PC-3 (cell line): Measurements from ENCODE around the gene UBE3A. TPM values are rescaled to one million over a fixed set of nuclear protein-coding genes. Genes with fewer than 3 reads are reported as not detected.

Experiments used
- ATAC-seq: fragments of 200-7000 bp; cut with Tn5 transposase; 2 replicates; pipeline ENCODE4 v1.9.1; 2020; ENCODE audit warnings: mild to moderate bottlenecking, moderate library complexity
- BruUV-seq: library from RNA; stranded (reverse); fragments of 400-500 nt; replicated peaks from 2 replicates; lab custom pipeline; 2021; lab: Mats Ljungman, UMichigan
- CTCF ChIA-PET: fragments of 300-600 bp; sonication (Branson Sonifier 250); formaldehyde crosslinking; loops from one replicate; lab custom pipeline; 2022; ENCODE audit warnings: antibody characterized with exemption; lab: Charles Lee
- POLR2A ChIA-PET: fragments of 300-600 bp; sonication (Branson Sonifier 250); formaldehyde crosslinking; loops from one replicate; lab custom pipeline; 2022; ENCODE audit warnings: antibody characterized with exemption; ENCODE audit not compliant: unreplicated experiment; lab: Charles Lee
- DNase-seq: peaks from one replicate; pipeline ENCODE4 v3.0.0-alpha.2; 2015
- H2AFZ ChIP-seq: fragments of 300-600 bp; sonication (generic); 2 replicates; pipeline ENCODE4 v1.6.0; 2016; ENCODE audit warnings: antibody characterized with exemption, low read length
- H3F3A ChIP-seq: fragments of 300-600 bp; sonication (generic); one replicate; pipeline ENCODE4 v1.6.0; 2017; ENCODE audit warnings: antibody characterized with exemption, low read length, control low read depth, mild to moderate bottlenecking; ENCODE audit not compliant: unreplicated experiment
- H3K27ac ChIP-seq: fragments of 300-600 bp; sonication (generic); 2 replicates; pipeline ENCODE4 v1.5.1; 2016; ENCODE audit warnings: mild to moderate bottlenecking, low read length
- H3K27me3 ChIP-seq: fragments of 300-600 bp; sonication (generic); 2 replicates; pipeline ENCODE4 v1.6.1; 2016; ENCODE audit warnings: low read length, mixed read lengths
- H3K36me3 ChIP-seq: fragments of 300-600 bp; sonication (generic); 2 replicates; pipeline ENCODE4 v1.6.1; 2016; ENCODE audit warnings: low read depth, mixed run types, low read length, mixed read lengths
- H3K4me1 ChIP-seq: fragments of 300-600 bp; sonication (generic); 2 replicates; pipeline ENCODE4 v1.5.1; 2016; ENCODE audit warnings: low read length; ENCODE audit not compliant: insufficient read depth
- H3K4me2 ChIP-seq: fragments of 300-600 bp; sonication (generic); 2 replicates; pipeline ENCODE4 v1.6.0; 2016; ENCODE audit warnings: low read length
- H3K4me3 ChIP-seq: fragments of 300-600 bp; sonication (generic); 2 replicates; pipeline ENCODE4 v1.5.1; 2016; ENCODE audit warnings: mild to moderate bottlenecking, low read length, mixed read lengths
- H3K79me2 ChIP-seq: fragments of 300-600 bp; sonication (generic); 2 replicates; pipeline ENCODE4 v1.6.1; 2017; ENCODE audit warnings: low read length, mixed read lengths
- H3K9ac ChIP-seq: fragments of 300-600 bp; sonication (generic); 2 replicates; pipeline ENCODE4 v1.6.0; 2016; ENCODE audit warnings: mild to moderate bottlenecking, low read length
- H3K9me2 ChIP-seq: fragments of 300-600 bp; sonication (generic); replicated peaks from 2 replicates; pipeline ENCODE4 v1.6.1; 2016; ENCODE audit warnings: mixed run types, low read length, mixed read lengths
- H3K9me3 ChIP-seq: fragments of 300-600 bp; sonication (generic); 2 replicates; pipeline ENCODE4 v1.6.1; 2016; ENCODE audit warnings: low read length, mixed read lengths
- H4K20me1 ChIP-seq: fragments of 300-600 bp; sonication (generic); 2 replicates; pipeline ENCODE4 v1.6.1; 2016; ENCODE audit warnings: low read length, mixed read lengths
- CTCF ChIP-seq: fragments of 300-600 bp; sonication (generic); conservative IDR thresholded peaks from 2 replicates; pipeline ENCODE4 v1.5.1; 2017; ENCODE audit warnings: antibody characterized with exemption, low read depth, mild to moderate bottlenecking, low read length
- EZH2 ChIP-seq: fragments of 300-600 bp; sonication (generic); IDR thresholded peaks from one replicate; pipeline ENCODE4 v1.6.1; 2017; ENCODE audit warnings: antibody characterized with exemption, mild to moderate bottlenecking, low read length; ENCODE audit not compliant: unreplicated experiment
- EZH2phosphoT487 ChIP-seq: fragments of 300-600 bp; sonication (generic); IDR thresholded peaks from 2 replicates; pipeline ENCODE4 v1.6.1; 2018; ENCODE audit warnings: mild to moderate bottlenecking, antibody characterized with exemption, low read length, borderline replicate concordance
- intact Hi-C: fragments of 100-400 bp; cut with micrococcal nuclease; formaldehyde crosslinking; loops from 2 replicates; pipeline ENCODE4 v1.9.0; 2023
- total RNA-seq: library from RNA; depleted of rRNA; stranded (reverse); fragments of >200 nt; gene quantifications from 2 replicates; pipeline ENCODE4 v1.2.3, GENCODE V29; 2014

UBE3A gene
- total RNA-seq, 1 experiment from 2014 or later = 59.5 TPM

- Histone ChIP-seq H3K4me1 (no peaks in the 10 kb centered on the region), H3K79me2 (peaks cover 92% of the 10 kb centered on the region), H3K9me2 (no peaks in the 10 kb centered on the region), H3K9ac (no peak overlapping the region), H3K4me2 (no peak overlapping the region), H3K4me3 (no peak overlapping the region), H2AFZ (no peak overlapping the region), H4K20me1 (peaks cover 42% of the 10 kb centered on the region), H3K27me3 (no peaks in the 10 kb centered on the region), H3K36me3 (peaks cover 21% of the 10 kb centered on the region), H3K9me3 (no peaks in the 10 kb centered on the region), H3F3A (no peaks in the 10 kb centered on the region), H3K27ac (no peak overlapping the region)
- TF ChIP-seq CTCF (no peak), EZH2 (no peak), EZH2phosphoT487 (no peak)
- DNase-seq (no peak), ATAC-seq (no peak)
- POLR2A ChIA-PET = no interaction called here
- BruUV-seq = no TSS peak
- intact Hi-C loops = loop anchor here (5.0 kb wide), 1 partner anchor 42 kb away; no protein-coding TSS in a partner anchor
- CTCF ChIA-PET = no interaction called here
Measured at GRCh38 chr15:25408929-25409328, 29.9 kb downstream of the UBE3A start.

DNA sequence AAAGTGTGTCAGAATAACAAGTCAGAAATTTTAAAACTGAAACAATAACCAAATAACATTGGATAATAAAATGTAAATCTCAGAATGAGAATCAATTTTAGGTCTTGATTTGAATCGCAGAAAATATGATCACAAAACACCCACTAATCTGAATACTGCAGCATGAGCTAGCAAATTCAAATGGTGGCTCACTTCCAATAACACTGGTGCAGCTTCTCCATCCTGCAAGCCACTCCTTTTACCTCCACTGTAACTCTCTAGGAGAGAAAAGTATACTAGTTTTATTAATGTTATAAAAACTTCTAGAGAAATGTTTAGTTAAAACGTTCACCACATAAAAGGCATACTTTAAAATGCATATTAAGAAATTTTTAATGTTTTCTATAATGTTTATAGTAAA lies 30.4 kb downstream of the UBE3A start:
- peaks cover 87% of the 10 kb centered on the region for H3K79me2 ChIP-seq
- no peak for DNase-seq
- no peak overlapping the region for H3K9ac ChIP-seq
- no peak overlapping the region for H3K4me2 ChIP-seq
- no peaks in the 10 kb centered on the region for H3F3A ChIP-seq
- no peak overlapping the region for H2AFZ ChIP-seq
- H3K36me3 ChIP-seq = peaks cover 26% of the 10 kb centered on the region
- TF ChIP-seq EZH2phosphoT487 (no peak), CTCF (no peak), EZH2 (no peak)
- no peak overlapping the region for H3K4me3 ChIP-seq
- intact Hi-C loops = loop anchor here (5.0 kb wide), 1 partner anchor 41 kb away; no protein-coding TSS in a partner anchor
- peaks cover 37% of the 10 kb centered on the region for H4K20me1 ChIP-seq
- no peaks in the 10 kb centered on the region for H3K9me2 ChIP-seq
- no peaks in the 10 kb centered on the region for H3K27me3 ChIP-seq
- CTCF ChIA-PET = no interaction called here
- H3K27ac ChIP-seq = no peak overlapping the region
- POLR2A ChIA-PET = interaction anchor here (0.5 kb wide), 1 partner anchor 41 kb away, joined by 5 read pairs; no protein-coding TSS in a partner anchor
- no peaks in the 10 kb centered on the region for H3K4me1 ChIP-seq
- H3K9me3 ChIP-seq = no peaks in the 10 kb centered on the region
- ATAC-seq = peak; percentile 31; the same call in 1 of the 2 replicates
- no TSS peak for BruUV-seq

GRCh38 chr15:25407950-25408349 lies 30.9 kb downstream of the UBE3A start:
- H3K9me2 ChIP-seq = no peaks in the 10 kb centered on the region
- H3K27ac ChIP-seq = no peak overlapping the region
- no peak for DNase-seq
- no peak overlapping the region for H3K4me3 ChIP-seq
- no peaks in the 10 kb centered on the region for H3K4me1 ChIP-seq
- H4K20me1 ChIP-seq = peaks cover 35% of the 10 kb centered on the region
- POLR2A ChIA-PET = interaction anchor here (0.5 kb wide), 1 partner anchor 42 kb away, joined by 5 read pairs; no protein-coding TSS in a partner anchor
- H2AFZ ChIP-seq = no peak overlapping the region
- CTCF ChIA-PET = no interaction called here
- ATAC-seq = no peak
- H3K4me2 ChIP-seq = no peak overlapping the region
- no peaks in the 10 kb centered on the region for H3K9me3 ChIP-seq
- no peaks in the 10 kb centered on the region for H3K27me3 ChIP-seq
- intact Hi-C loops = loop anchor here (5.0 kb wide), 1 partner anchor 41 kb away; no protein-coding TSS in a partner anchor
- BruUV-seq = no TSS peak
- H3K9ac ChIP-seq = no peak overlapping the region
- no peaks in the 10 kb centered on the region for H3F3A ChIP-seq
- H3K79me2 ChIP-seq = peaks cover 84% of the 10 kb centered on the region
- TF ChIP-seq EZH2phosphoT487 = no peak
- TF ChIP-seq CTCF = no peak
- TF ChIP-seq EZH2 = no peak
- peaks cover 31% of the 10 kb centered on the region for H3K36me3 ChIP-seq
